HG03565 (cell line): Measurements from ENCODE around the gene THSD7B.
"Not testable (repeated sequence)": the region's sequence is repeated elsewhere in the genome, so short reads cannot be mapped to it uniquely, and the experiment has no call there.

Source experiments
- ATAC-seq: cut with Tn5 transposase; IDR thresholded peaks from one replicate; pipeline ENCODE4 v1.9.1; 2021; ENCODE audit warnings: mild to moderate bottlenecking, moderate library complexity; ENCODE audit not compliant: unreplicated experiment

THSD7B gene

DNA sequence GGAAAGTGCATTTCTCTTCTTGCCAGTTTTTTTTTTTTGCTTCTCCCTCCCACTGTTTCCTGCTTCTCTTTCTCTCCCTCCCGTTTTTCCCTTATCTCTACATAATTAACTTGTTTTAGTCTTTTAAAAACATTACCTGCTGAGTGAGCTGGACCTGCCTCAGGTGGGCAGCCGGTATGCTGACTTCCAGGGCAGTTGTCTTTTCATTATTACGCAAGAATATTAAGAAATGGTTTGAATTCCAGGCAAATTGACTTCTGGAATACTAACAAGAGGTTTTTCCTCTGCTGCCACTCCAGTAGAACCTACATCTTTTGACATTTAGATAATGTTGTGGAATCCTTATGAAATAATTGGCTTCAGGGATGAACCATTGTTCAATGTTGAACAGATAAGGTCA, 161.8 kb downstream of the THSD7B start:
- no peak for ATAC-seq

DNA sequence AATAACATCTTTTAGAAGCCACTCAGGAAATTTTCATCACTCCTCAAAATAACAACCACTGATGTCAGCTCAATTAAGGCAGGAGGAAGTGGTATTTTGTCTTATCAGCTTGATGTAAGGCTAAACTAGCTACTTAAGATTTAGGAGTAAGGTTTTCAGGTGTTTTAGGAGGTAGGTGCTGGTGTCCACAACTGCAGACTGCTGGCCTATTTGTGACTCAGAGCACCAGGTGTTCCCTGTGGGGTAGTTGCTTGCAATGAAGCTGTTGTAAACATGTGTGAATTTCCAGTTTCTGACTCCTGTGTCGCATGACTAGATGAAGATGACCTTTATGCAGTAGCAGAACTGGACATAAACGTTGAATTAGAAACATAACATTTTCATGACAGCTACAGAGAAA, 164.2 kb downstream of the THSD7B start:
- no peak for ATAC-seq

- ATAC-seq = no peak
These were observed 167.4 kb downstream of the THSD7B start for GRCh38 chr2:136932700-136933099.

- no peak for ATAC-seq
These were observed 169.8 kb downstream of the THSD7B start for GRCh38 chr2:136935119-136935518.

- ATAC-seq = no peak
These were observed 190.7 kb downstream of the THSD7B start for GRCh38 chr2:136956050-136956449.

DNA sequence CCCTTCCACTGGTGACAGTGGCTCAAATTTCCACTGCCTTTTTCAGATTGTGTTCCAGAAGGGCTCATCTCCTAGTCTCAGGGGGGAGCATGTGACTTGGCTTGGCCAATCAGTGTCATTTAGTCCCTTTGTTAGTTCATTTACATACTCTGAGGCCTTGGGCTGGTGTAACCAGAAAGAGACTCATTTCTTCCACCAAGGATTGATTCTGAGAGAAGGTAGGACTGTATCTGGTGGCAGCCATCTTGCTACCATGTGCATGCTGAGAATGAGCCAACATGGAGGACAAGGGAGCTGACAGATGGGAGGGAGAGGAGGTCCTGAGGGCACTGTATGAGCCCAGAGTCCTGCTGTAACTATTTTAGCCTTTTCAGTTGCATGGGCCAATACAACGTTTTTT, 191.7 kb downstream of the THSD7B start:
- no peak for ATAC-seq

DNA sequence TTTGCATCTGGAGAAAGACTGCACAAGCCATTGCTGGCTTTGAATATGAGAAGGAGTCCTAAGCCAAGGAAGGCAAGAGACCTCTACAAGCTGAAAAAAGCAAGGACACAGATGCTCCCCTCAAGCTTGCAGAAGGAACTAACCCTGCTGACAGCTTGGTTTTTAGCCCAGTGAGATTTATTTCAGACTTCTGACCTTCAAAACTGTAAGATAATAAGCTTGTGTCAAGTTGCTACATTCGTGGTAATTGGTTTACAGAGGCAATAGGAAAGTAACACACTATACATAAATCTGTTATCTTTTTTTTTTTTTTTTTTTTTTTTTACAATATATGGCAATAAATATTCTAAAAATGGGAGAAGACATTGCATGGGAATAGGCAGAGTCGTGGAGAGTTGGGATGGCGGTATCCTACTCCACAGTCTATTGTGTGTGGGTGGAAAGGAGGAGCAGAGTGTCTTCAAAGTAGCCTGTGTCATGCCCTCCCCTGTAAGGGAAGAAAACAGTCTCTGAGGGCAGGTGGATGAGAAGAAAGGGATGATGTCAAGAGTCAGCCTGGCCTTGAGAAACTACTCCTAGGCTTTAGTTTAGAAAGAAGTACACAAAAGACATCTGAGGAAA, 196.9 kb downstream of the THSD7B start:
- ATAC-seq = no peak

- no peak for ATAC-seq
These were observed 201.1 kb downstream of the THSD7B start for GRCh38 chr2:136966485-136966884.

- no peak for ATAC-seq
These were observed 215.0 kb downstream of the THSD7B start for GRCh38 chr2:136980303-136980702.

GRCh38 chr2:136981689-136982088, 216.3 kb downstream of the THSD7B start:
- ATAC-seq = not testable (repeated sequence)

DNA sequence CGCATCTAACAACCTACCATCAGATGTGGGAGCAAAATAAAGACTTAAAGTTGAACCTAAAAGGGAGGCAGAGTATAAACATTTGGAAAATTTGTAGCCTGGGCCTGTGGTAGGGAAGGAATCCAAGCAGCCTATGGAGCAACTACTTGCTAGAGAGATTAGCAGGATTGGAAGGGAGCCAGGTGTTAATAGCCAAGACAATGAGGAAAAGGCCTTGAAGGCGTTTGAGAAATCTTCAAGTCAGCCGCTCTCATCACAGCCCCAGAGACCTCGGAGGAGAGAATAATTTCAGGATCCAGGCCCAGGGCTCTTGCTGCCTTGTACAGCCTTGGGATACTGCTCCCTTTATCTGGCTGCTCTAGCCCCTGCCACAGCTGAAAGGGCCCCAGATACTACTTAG, 219.7 kb downstream of the THSD7B start:
- no peak for ATAC-seq

DNA sequence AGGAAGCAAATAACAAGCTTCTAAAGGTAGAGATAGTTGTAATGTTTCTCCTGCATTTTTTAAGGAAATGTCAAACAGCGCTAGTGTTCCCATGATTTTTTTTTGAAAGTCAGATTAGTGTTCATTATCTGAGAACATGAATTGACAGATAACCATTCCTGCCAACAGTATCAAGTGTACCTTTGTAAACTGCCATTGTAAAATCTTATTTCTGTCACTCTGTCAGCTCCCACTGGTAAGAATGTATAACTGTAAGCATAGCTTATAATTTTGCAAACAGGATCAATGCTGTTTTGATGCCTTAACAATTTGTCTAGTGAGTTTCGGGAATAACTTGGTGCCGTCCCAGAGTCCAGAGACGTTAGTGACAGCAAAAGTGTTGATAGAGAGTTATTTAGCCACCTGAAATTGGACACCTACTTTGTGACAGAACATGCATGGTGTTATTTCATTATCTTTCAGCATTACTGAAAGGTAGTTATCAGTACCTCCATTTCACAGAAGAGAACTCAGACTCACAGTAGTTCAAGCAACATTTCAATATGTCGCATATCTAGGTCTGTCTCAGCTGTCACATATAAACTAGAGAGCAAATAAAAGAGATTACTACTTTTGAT, 221.4 kb downstream of the THSD7B start:
- ATAC-seq = no peak

- no peak for ATAC-seq
These were observed 225.0 kb downstream of the THSD7B start for GRCh38 chr2:136990316-136990715.

DNA sequence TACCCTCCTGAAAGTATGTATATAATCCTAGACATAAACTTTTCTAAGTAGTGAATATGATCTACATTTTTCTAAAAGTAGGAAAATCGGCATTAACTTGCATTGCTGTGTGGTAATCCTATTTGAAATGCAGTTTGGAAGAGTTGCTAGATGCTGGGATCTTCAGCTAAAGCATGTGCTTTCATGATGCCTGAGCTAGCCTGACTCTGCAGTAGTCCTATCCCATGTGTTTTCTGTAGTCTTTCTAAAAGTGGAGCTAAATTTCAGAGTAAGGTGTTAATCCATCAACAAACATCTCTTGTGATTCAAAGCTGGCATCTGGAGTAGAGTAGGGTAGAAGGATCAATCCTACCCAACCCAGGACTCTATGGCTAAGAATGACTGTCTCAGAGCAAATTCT, 229.4 kb downstream of the THSD7B start:
- ATAC-seq = no peak

- no peak for ATAC-seq
These were observed 232.2 kb downstream of the THSD7B start for GRCh38 chr2:136997557-136997956.

GRCh38 chr2:137000811-137001210, 235.5 kb downstream of the THSD7B start:
- ATAC-seq = no peak

DNA sequence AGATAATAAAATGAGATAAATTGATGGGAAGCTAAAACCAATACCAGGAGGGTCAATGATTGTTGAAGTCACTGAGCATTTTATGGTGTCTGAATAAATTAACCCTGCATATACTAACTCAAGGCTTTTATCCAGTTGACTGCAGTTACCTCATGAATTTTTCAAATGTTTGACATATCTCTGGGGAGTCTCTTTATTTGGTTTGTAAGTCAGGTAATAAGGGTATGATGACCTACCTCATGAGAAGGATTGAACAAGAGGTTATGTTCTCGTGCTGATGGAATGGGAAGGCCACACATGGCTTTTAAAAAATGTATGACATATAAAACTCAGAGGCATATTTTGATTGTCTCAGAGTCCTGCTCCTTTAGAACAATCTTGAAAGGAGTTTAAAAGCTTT, 237.6 kb downstream of the THSD7B start:
- ATAC-seq = no peak

DNA sequence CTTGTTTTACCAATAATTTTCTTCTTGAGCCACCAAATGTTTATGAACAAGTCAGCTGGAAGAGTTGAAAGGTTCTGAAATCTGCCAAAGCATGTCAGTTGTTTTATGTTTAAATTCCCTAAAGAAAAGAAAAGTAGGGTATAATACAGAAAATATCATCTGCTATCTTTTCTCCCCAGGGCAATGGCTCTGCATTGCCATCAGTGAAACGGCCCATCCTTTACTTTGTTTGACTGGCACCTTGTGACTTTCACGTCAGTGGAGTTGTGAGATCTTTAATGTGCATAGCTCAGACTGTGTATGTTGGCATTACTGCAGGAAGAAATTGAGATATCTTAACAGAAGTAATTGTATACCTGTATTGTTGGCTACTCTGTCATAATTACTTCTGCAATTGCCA, 239.9 kb downstream of the THSD7B start:
- ATAC-seq = no peak

- no peak for ATAC-seq
These were observed 242.6 kb downstream of the THSD7B start for GRCh38 chr2:137007938-137008337.

DNA sequence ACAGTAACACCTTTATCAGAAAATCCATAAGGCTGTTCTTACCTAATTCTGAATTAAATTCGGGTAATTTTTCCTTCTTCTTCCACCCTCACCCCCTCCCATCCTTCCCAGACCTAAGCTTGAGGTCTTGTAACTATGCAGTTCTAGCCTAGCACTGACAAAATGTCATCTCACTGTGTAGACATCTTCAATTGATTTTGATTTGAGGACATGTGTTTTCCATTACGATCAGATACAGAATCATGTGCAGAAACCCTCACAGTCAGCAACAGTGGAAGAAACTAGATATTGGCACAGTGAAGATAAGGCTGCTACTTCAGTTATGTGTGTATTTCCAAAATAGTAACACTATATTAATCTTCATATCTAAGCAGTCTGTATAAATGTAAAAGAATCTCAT, 244.6 kb downstream of the THSD7B start:
- ATAC-seq = no peak

GRCh38 chr2:137020452-137021196, 255.3 kb downstream of the THSD7B start:
- ATAC-seq = no peak

DNA sequence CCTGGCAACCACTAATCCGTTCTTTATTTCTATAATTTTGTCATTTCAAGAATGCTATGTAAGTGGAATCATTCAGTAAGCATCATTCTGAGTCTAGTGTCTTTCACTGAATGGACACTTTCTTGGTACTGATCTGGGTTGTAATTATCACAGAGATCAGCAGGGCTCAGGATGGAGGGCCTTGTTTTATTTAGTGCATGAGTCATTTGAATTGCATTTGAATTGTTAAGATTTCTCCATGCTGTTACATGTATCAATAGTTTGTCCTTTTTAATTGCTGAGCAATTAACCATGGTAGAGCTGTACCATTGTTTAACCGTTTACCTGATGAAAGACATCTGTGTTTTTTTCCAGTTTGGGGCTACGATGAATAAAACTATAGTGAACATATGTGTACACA, 256.4 kb downstream of the THSD7B start:
- ATAC-seq = no peak
